Stimulated activated CD8-positive, alpha-beta memory T cell treated with anti-CD3 and anti-CD28 coated beads, Interleukin-12 subunit alpha, Interleukin-12 subunit beta, amount 100 ng/mL, for 24 hours (primary cell): ENCODE results near the gene CRTC3.
"Not testable (repeated sequence)": the region's sequence is repeated elsewhere in the genome, so short reads cannot be mapped to it uniquely, and the experiment has no call there.

Source experiments
- DNase-seq: peaks from one replicate; pipeline ENCODE4 v3.0.0-alpha.2; 2020; ENCODE audit errors: extremely low read depth

Gene CRTC3

GRCh38 chr15:90648137-90649070, 118.7 kb downstream of the CRTC3 start:
- no peak for DNase-seq

DNA sequence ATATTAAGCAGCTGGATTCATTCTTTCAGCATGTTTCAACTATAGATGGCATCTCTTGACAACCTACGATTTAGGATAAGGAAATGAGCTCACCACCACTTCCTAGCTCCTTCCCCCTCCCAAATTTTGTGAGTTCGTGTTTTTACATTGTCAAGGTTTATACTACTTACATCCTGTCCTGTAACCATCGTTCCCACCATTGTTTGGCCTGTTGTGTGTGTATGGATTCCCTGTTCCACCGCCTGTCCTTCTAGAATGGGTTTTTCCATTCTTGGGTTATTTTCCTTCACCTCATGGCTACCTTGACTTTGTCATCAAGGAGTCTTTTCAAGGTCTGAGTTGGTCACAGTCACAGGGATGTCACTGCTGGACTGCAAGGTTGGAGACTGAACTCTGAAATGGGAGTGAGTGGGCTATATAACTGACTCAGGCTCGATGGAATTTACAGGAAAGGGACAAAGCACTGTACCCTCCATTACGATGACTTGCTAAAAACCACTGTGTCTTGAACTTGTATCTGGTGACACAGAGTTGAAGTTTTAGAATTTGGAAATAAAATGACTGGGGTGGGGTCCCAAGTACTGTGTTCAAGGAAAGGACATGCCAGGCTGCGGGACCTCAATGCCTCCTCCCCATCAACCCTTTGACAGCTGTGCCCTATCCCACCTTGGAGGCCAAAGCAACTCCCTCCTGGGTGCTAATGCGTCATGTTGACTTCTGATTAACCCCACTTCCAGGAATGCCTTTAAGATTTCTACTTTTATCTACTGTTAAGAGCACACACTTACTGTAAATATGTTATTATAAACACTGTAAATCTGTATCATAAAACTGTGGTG, 120.6 kb downstream of the CRTC3 start:
- no peak for DNase-seq

GRCh38 chr15:90650956-90651689, 121.4 kb downstream of the CRTC3 start:
- no peak for DNase-seq

GRCh38 chr15:90654233-90655136, 124.8 kb downstream of the CRTC3 start:
- DNase-seq, result no peak

DNA sequence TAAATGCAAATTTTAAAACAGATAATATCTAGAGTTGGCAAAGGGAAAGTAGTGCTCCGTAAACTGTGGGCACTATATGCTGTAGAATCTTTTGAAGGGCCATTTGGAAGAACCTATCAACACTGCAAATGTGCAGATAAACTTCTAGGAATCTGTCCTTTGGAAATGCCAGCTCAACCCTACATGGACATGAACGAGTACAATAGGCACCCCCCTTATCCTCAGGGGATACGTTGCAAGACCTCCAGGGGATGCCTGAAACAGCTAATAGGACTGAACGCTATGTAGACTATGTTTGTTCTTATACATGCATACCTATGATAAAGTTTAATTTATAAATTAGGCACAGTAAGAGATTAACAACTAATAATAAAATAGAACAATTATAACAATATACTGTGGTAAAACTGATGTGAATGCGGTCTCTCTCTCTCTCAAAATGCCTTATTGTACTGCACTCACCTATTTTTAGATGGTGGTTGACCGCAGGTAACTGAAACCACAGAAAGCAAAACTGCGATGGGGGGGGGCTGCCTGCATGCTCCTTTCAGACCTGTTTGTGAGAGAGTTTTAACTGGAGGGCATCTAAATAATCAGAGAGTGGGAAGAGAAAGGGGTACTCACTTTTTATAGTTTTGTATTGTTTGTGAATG, 127.9 kb downstream of the CRTC3 start:
- not testable (repeated sequence) for DNase-seq

GRCh38 chr15:90659481-90659880, 129.8 kb downstream of the CRTC3 start:
- no peak for DNase-seq

GRCh38 chr15:90660195-90660998, 130.7 kb downstream of the CRTC3 start:
- peak; percentile 53 for DNase-seq

DNA sequence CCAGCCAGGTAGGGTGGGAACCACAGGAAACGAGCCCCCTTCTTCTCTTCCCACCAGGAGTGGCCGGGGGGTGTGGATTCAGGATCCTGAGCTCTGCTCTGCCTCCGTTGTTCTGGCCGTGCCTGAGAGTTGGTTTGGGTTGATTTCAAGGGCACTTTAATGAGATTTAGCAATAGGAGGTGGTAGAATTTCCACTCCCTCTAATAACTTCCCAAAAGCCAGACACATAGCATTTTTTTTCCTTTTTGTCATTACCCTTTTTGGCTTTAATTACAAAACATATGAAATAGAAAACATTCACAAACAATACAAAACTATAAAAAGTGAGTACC, 131.2 kb downstream of the CRTC3 start:
- not testable (repeated sequence) for DNase-seq

GRCh38 chr15:90664081-90664461, 134.3 kb downstream of the CRTC3 start:
- DNase-seq, result not testable (repeated sequence)

GRCh38 chr15:90664650-90665287, 135.0 kb downstream of the CRTC3 start:
- no peak for DNase-seq

DNA sequence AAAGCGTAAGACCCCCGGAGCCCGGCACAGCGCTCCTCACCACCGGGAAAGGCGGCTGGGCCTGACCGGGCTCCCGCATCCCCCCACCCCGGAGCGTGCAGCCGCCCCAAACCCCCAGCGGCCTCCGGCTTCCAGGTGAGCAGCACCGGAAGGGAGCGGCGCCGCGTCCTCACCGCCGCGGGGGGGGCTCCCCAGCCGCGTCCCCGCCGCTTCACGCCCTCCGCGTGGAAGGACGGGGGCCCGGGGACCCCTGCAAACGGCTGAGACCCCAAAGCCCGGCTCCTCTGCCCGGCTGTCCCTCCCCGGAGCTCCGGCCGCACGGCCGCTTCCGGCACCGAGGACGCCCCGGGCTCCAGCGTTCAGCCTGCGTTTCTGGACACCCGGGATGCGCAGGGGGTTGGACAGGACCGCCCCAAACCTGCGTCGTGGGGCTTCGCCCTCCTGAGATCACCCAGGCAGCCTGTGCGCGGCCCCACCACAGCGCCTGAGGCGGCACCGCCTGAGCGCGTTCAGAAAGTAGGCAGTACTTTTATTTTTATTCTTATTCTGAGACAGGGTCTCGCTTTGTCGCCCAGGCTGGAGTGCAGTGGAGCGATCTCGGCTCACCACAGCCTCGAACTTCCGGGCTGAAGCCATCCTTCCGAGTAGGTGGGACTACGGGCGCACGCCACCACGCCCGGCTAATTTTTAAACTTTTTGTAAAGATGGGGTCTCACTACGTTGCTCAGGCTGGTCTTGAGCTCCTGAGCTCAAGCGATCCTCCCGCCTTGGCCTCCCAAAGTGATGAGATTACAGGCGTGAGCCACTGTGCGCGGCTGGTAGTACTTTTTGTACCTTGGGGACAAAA, 135.8 kb downstream of the CRTC3 start:
- no peak for DNase-seq

GRCh38 chr15:90666135-90666909, 136.6 kb downstream of the CRTC3 start:
- DNase-seq, result no peak

DNA sequence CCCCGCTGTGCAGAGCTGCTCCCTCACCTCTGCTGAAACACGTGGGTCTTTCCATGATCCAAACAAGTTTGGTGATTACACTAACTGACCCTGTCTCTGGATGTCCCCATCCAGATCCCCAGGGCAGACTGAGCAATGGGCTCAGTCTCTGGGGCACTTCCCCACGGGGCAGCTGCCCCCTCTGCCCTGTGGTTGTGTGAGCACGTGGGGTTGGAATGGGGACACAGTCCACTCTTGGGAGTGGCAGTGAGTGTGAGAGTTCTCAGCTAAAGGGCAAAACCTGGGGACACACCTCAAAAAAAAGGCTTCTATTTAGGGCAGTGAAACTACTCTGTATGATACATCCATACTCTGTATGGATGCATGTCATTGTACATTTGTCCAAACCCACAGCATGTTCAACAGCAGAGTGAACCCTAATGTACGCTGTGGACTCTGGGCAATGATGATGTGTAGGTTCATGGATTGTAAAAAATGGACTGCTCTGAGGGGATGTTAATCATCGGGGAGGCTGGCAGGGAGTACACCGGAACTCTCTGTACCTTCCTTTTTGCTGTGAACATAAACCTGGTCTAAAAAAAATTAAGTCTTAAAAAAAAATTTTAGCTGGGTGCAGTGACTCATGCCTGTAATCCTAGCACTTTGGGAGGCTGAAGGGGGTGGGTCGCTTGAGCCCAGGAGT, 137.5 kb downstream of the CRTC3 start:
- DNase-seq, result no peak

- not testable (repeated sequence) for DNase-seq
These were observed 138.1 kb downstream of the CRTC3 start for GRCh38 chr15:90667755-90668345.

DNA sequence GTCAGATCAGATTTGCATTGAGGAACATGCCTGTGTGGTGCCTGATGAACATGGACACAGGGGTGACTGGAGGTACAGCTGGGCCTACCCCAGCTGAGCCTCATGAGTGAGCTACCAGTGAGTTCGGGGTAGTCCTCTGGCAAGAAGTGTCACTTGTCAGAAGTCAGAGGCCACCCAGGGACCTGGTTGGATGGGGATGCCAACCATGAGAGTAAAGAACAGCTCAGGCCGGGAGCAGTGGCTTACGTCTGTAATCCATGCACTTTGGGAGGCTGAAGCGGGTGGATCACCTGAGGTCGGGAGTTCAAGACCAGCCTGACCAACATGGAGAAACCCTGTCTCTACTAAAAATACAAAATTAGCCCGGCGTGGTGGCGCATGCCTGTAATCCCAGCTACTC, 140.9 kb downstream of the CRTC3 start:
- not testable (repeated sequence) for DNase-seq

DNA sequence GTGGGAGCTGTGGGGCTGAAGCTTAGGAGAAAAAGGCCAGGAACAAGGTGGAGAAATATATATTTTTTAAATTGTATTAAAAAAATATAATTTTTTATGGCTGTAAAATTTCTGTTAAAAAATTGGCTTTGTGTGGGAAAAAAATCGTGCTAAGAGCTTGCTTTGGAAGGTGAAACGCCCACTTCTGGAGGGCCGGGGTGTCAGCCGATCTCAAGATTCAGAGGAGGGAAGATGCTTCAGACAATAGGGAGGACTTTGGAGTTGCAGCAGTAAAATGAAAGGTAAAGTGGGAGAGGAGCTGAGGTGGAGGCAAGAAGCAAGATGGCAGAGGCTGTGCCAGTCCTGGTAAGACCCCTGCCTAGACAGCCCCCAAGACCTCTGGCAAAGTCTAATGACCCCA, 141.5 kb downstream of the CRTC3 start:
- DNase-seq, result no peak
